Measurements from ENCODE around the gene MRPL41. TPM values are rescaled to one million over a fixed set of nuclear protein-coding genes. Genes with fewer than 3 reads are reported as not detected.
"Not testable (repeated sequence)": the region's sequence is repeated elsewhere in the genome, so short reads cannot be mapped to it uniquely, and the experiment has no call there.

Gene MRPL41
- polyA plus RNA-seq, 4 donors = 15.5 to 30.0 (median 17.1) TPM

DNA sequence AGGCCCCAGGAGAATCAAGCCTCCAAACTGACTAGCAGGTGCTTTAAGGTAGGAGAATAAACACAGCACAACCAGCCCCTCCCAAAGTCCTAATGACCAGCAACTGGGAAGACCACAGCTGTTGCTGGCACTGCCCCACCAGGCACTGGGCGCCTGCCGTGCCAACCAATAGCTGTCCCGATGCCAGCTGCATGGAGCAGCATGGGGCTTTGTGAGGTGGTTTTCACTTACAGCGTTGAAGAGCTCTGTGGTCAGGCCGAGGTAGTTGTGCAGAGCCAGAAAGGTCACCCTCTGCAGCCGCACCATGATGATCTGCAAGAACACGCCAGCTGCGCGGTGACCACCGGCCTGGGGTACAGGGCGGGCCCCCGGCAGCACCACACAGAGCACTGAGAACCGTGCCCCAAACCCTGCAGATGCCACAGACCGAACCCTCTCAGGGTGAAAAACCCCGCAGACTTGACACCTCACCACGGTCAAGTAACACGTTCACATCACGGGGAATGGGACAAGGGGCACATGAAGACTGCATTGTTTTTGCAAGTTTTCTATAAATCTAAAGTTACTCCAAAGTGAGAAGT, 30.2 kb upstream of the MRPL41 start:
- no peak for DNase-seq (ENCODE audit: low read depth in 4 of 4, low spot score in 3 of 4)

GRCh38 chr9:137522746-137523455, 28.8 kb upstream of the MRPL41 start:
- DNase-seq (ENCODE audit: low read depth in 4 of 4, low spot score in 3 of 4) = no peak

DNA sequence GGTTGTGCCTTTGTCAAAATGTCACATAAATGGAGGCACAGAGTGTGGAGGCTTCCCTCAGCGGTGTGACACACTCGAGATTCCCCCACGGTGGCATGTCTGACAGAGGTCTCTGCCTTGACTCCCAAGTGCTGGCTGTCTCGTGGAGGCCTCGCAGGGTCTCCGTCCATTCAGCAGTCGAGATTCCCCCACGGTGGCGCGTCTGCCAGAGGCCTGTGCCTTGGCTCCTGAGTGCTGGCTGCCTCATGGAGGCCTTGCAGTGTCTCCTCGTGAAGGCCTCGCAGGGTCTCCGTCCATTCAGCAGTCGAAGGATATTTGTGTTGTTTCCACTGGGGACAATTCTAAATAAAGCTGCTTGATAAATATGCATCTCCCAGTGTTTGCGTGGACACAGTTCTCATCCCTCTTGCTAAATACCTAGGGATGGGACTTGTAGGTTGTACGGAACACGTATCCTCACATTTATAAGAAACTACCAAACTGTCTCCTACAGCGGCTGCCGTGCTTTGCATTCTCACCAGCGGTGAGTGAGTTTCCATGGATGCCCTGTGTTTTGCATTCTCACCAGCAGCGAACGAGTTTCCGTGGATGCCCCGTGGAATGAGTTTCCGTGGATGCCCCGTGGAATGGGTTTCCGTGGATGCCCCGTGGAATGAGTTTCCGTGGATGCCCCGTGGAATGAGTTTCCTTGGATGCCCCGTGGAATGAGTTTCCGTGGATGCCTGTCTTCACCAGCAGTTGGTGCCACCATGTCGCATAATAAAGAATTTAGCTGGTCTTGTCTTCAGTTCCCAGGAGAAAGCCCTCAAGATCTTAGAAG, 27.3 kb upstream of the MRPL41 start:
- DNase-seq (ENCODE audit: low read depth in 4 of 4, low spot score in 3 of 4) = no peak

DNA sequence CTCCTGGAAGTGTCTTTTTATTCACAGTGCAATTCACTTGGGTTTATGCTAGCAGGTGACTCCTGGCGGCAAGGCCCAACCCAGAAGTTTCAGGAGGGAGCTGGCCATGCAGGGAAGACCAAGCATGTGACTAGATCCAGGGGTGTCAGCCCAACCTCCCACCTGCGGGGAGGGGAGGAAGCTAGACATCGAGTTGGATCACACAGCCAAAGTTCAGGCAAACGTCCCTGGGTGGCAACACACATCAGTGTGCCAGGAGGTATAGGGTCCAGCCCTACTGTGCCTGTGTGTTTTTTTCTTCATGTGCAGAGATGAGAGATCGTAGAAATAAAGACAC, 26.7 kb upstream of the MRPL41 start:
- DNase-seq (ENCODE audit: low read depth in 4 of 4, low spot score in 3 of 4) = no peak

DNA sequence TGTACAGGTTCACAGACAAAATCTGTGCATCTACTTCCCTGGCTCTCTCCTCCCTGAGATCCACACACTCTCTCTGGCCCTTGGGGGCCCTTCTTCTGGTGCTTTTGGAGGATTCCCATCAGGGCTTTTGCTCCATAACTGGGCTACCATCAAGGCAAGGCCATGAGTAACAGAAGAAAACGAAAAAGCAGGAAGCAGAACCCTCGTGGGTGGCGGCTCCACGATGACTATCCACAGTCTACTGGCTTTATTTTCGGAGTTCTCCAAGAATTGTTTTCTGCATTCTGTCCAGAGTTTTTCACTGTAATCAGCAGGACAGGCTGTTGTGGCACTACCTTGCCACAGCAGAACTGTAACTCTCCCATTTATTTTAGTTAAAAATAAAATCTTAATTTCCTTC, 21.3 kb upstream of the MRPL41 start:
- no peak for DNase-seq (ENCODE audit: low read depth in 4 of 4, low spot score in 3 of 4)

- DNase-seq (ENCODE audit: low read depth in 4 of 4, low spot score in 3 of 4) = no peak
Measured at GRCh38 chr9:137531099-137531765, 20.4 kb upstream of the MRPL41 start.

GRCh38 chr9:137532891-137533468, 18.7 kb upstream of the MRPL41 start:
- not testable (repeated sequence) for DNase-seq (ENCODE audit: low read depth in 4 of 4, low spot score in 3 of 4)

GRCh38 chr9:137534256-137535119, 17.2 kb upstream of the MRPL41 start:
- DNase-seq (ENCODE audit: low read depth in 4 of 4, low spot score in 3 of 4) = peak; percentile 34 to 65 (median 56)

GRCh38 chr9:137535120-137535428, 16.6 kb upstream of the MRPL41 start:
- no peak for DNase-seq (ENCODE audit: low read depth in 4 of 4, low spot score in 3 of 4)

- not testable (repeated sequence) for DNase-seq (ENCODE audit: low read depth in 4 of 4, low spot score in 3 of 4)
Measured at GRCh38 chr9:137536594-137537131, 15.0 kb upstream of the MRPL41 start.

- DNase-seq (ENCODE audit: low read depth in 4 of 4, low spot score in 3 of 4) = no peak
Measured at GRCh38 chr9:137538058-137538457, 13.6 kb upstream of the MRPL41 start.

DNA sequence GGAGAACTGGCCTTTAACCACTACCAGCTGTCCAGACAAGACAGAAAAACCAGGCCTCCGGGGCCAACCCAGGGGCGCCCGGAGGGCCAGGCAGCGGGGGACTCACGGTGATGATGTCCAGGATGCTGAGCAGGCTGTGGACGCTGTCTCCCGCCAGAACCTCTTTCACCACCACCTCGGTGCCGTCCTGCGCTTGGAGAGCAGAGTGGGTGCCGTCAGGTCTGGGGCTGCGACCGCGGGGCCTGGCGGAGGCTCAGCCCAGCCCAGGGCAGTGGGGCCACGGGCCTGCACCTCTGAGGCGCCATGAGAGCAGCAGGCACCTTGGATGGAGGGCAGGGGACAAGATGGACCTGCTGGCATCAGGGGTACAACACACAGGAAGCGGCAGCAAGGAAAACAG, 11.1 kb upstream of the MRPL41 start:
- DNase-seq (ENCODE audit: low read depth in 4 of 4, low spot score in 3 of 4) = no peak

- DNase-seq (ENCODE audit: low read depth in 4 of 4, low spot score in 3 of 4) = no peak
Measured at GRCh38 chr9:137542486-137542885, 9.2 kb upstream of the MRPL41 start.

DNA sequence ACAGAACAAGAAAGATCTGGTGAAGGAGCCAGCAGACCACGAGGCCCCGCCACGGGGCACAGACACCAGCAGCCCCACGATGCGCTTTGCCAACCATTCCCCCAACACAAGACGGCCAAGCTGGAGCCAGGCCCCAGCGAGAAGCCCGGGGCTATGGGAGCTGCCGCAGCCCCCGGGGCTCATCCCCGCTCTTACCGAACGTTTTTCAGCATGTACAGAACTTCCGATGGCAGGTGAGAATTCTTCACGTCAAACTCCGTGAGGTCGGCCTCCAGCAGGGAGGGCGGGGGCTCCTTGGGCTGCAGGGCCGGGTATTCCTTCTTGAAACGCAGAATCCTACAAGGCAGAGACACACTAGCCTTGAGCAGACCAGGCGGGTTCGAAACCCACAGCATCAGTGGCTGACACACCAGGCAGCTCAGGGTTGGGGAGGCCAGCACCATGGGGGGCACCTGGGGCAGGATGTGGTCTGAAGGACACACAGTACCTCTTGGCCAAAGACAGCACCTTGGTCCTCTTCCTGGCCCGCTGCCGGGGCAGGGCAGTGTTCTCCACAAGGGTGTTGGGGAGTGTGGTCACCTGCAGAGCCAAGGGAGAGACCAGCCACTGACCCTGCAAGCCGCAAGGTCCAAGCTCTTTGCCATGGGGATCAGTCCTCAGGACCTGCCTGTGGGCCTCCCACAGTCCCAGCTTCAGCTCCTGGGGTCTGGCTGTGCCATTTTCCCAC, 8.3 kb upstream of the MRPL41 start:
- no peak for DNase-seq (ENCODE audit: low read depth in 4 of 4, low spot score in 3 of 4)

- DNase-seq (ENCODE audit: low read depth in 4 of 4, low spot score in 3 of 4) = no peak
Measured at GRCh38 chr9:137544176-137544760, 7.4 kb upstream of the MRPL41 start.

DNA sequence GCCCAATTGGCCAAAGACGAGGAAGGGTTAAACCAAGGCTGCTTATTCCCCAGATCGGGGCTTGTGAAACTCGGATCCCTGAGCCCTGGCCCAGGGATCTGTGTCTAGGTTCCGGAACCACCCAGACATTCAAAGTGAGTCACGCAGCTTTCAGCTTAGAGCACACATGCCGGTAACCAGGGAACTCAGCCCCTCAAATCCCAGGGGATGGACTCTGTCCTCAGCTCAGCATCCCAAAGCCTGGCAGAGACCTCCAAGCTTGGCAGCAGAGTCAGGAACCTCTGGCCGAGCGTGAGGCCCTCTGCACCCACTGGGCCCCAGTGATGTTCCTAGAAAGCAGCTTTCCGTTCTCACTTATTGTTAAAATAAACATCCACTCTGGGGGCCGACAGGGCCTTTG, 6.6 kb upstream of the MRPL41 start:
- DNase-seq (ENCODE audit: low read depth in 4 of 4, low spot score in 3 of 4) = no peak

DNA sequence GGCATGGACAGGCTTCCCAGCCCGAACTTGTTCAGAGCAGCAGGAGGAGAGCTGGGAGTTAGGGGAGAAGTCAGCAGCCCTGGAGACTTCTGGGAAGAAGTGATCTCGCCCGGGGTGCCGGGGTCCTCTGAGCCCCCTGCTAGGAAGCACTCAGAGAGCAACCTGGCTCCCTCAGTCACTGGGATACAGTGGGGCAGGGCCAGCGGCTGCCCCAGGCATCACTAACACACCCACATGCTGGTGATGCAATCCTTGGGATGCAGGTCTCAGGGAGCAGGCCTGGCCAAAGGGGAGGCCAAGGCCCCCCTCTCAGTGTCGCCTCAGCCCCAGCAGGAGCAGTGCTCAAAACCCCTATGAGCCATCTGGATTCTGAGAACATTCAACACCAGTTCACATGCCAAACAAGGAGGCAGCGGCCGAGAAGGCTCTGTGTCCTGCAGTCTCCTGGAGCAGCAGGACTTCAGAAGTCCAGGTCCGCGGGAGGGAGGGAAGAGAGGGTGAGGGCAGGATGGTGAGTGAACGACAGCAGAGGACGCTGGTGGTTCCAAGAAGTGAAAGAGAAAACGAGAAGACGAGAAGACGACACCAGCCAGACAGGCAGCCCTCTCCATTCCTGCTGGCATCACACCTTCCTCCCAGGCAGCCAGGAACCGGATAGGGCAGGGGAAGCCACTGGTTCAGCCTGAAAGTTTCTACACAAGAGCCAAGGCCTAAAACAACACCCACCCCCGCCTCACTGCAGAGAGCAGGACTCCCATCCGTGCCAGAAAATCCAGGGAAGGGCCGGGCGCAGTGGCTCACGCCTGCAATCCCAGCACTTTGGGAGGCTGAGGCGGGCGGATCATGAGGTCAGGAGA, 3.8 kb upstream of the MRPL41 start:
- DNase-seq (ENCODE audit: low read depth in 4 of 4, low spot score in 3 of 4) = no peak

DNA sequence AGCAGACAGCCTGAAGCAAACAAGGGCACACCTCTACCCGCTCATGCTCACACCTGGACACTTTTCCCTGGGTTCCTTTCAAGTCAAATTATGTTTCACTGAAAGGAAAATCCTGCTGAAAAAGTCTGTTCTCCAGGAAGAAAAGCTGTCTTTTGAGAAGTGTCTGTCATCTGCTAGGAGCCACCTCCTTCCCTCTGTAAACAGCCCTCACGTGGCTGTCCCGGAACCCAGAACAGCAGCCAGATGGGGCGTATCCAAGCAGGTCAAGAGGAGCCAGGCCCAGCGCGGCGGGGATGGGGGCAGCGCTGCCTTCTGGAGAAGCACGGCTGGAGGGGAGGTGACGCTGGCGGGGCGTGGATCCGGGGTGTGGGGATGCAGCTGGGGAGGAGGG, 1.5 kb upstream of the MRPL41 start, which contains the start of gene PNPLA7:
Gene PNPLA7, minus strand, starts transcription at position 172 of the 391 bp plus-strand sequence. CDS start 205 bp downstream, outside the sequence.
- DNase-seq (ENCODE audit: low read depth in 4 of 4, low spot score in 3 of 4) = peak; percentile 56 to 77 (median 76)

Data from right renal pelvis (tissue), 4 donors.